Activated naive CD4-positive, alpha-beta T cell treated with anti-CD3 and anti-CD28 coated beads, Interleukin-2, amount 50 U/mL, for 24 hours (primary cell): ENCODE data around the gene SCLY.
A peak's percentile ranks its signal among the peaks of the same experiment; 100 is the strongest.

Experiments used
- H3K27ac Mint-ChIP-seq: one replicate; pipeline ENCODE4 v1.8.0; 2021; ENCODE audit warnings: mild to moderate bottlenecking, mixed read lengths
- H3K27me3 Mint-ChIP-seq: one replicate; pipeline ENCODE4 v1.8.0; 2021; ENCODE audit warnings: mixed read lengths
- H3K36me3 Mint-ChIP-seq: one replicate; pipeline ENCODE4 v1.8.0; 2021; ENCODE audit warnings: mixed read lengths
- H3K4me1 Mint-ChIP-seq: one replicate; pipeline ENCODE4 v1.8.0; 2021; ENCODE audit warnings: mixed read lengths
- H3K4me3 Mint-ChIP-seq: one replicate; pipeline ENCODE4 v1.8.0; 2021; ENCODE audit warnings: mild to moderate bottlenecking, mixed read lengths
- H3K9me3 Mint-ChIP-seq: one replicate; pipeline ENCODE4 v1.8.0; 2021; ENCODE audit warnings: mixed read lengths

SCLY gene

GRCh38 chr2:238060542-238061314 is at the start of gene SCLY:
Gene SCLY, plus strand, starts transcription at chr2:238061001. Its CDS starts 54 bp downstream, at chr2:238061055.
- H3K27me3 Mint-ChIP-seq = peaks cover 6% of the 10 kb centered on the region
- H3K27ac Mint-ChIP-seq = peak within 1 kb of the TSS; percentile 91
- peaks cover 49% of the 10 kb centered on the region for H3K4me1 Mint-ChIP-seq
- H3K9me3 Mint-ChIP-seq = no peaks in the 10 kb centered on the region
- H3K36me3 Mint-ChIP-seq = peaks cover 11% of the 10 kb centered on the region
- H3K4me3 Mint-ChIP-seq = peak within 1 kb of the TSS; percentile 94

GRCh38 chr2:238013806-238014205 is 47.0 kb upstream of the SCLY start:
- H3K36me3 Mint-ChIP-seq = peaks cover 29% of the 10 kb centered on the region
- no peak overlapping the region for H3K4me3 Mint-ChIP-seq
- H3K27ac Mint-ChIP-seq = no peak overlapping the region
- no peaks in the 10 kb centered on the region for H3K9me3 Mint-ChIP-seq
- peaks cover 47% of the 10 kb centered on the region for H3K4me1 Mint-ChIP-seq
- no peaks in the 10 kb centered on the region for H3K27me3 Mint-ChIP-seq

GRCh38 chr2:238015705-238016104 is 45.1 kb upstream of the SCLY start:
- H3K27me3 Mint-ChIP-seq = no peaks in the 10 kb centered on the region
- H3K9me3 Mint-ChIP-seq = no peaks in the 10 kb centered on the region
- no peak overlapping the region for H3K4me3 Mint-ChIP-seq
- no peak overlapping the region for H3K27ac Mint-ChIP-seq
- H3K4me1 Mint-ChIP-seq = peaks cover 30% of the 10 kb centered on the region
- H3K36me3 Mint-ChIP-seq = peaks cover 23% of the 10 kb centered on the region

- peaks cover 17% of the 10 kb centered on the region for H3K36me3 Mint-ChIP-seq
- H3K9me3 Mint-ChIP-seq = no peaks in the 10 kb centered on the region
- H3K27me3 Mint-ChIP-seq = no peaks in the 10 kb centered on the region
- peaks cover 22% of the 10 kb centered on the region for H3K4me1 Mint-ChIP-seq
- no peak overlapping the region for H3K27ac Mint-ChIP-seq
- H3K4me3 Mint-ChIP-seq = no peak overlapping the region
These were observed 44.3 kb upstream of the SCLY start for GRCh38 chr2:238016526-238016925.

GRCh38 chr2:238019962-238020361 is 40.8 kb upstream of the SCLY start:
- Mint-ChIP-seq H3K9me3 (no peaks in the 10 kb centered on the region), H3K4me3 (no peak overlapping the region), H3K27me3 (no peaks in the 10 kb centered on the region), H3K36me3 (peaks cover 15% of the 10 kb centered on the region), H3K27ac (peak overlapping the region; percentile 33), H3K4me1 (peaks cover 23% of the 10 kb centered on the region)

- Mint-ChIP-seq H3K36me3 (peaks cover 18% of the 10 kb centered on the region), H3K4me1 (peaks cover 25% of the 10 kb centered on the region), H3K27ac (no peak overlapping the region), H3K4me3 (no peak overlapping the region), H3K27me3 (no peaks in the 10 kb centered on the region), H3K9me3 (no peaks in the 10 kb centered on the region)
These were observed 40.0 kb upstream of the SCLY start for GRCh38 chr2:238020816-238021215.

GRCh38 chr2:238021327-238021726 is 39.5 kb upstream of the SCLY start:
- Mint-ChIP-seq H3K4me3 (no peak overlapping the region), H3K36me3 (peaks cover 19% of the 10 kb centered on the region), H3K27ac (no peak overlapping the region)

GRCh38 chr2:238022594-238023157 is 38.1 kb upstream of the SCLY start:
- Mint-ChIP-seq H3K36me3 (peaks cover 19% of the 10 kb centered on the region), H3K4me1 (peaks cover 20% of the 10 kb centered on the region)

More at GRCh38 chr2:238021327-238021726, 39.5 kb upstream of the SCLY start:
- no peaks in the 10 kb centered on the region for H3K27me3 Mint-ChIP-seq
- no peaks in the 10 kb centered on the region for H3K9me3 Mint-ChIP-seq
- H3K4me1 Mint-ChIP-seq = peaks cover 25% of the 10 kb centered on the region

GRCh38 chr2:238023608-238024007 is 37.2 kb upstream of the SCLY start:
- Mint-ChIP-seq H3K4me3 (no peak overlapping the region), H3K36me3 (peaks cover 21% of the 10 kb centered on the region)

More at GRCh38 chr2:238022594-238023157, 38.1 kb upstream of the SCLY start:
- no peaks in the 10 kb centered on the region for H3K9me3 Mint-ChIP-seq
- H3K27ac Mint-ChIP-seq = no peak overlapping the region
- H3K4me3 Mint-ChIP-seq = no peak overlapping the region
- H3K27me3 Mint-ChIP-seq = no peaks in the 10 kb centered on the region

GRCh38 chr2:238024986-238025385 is 35.8 kb upstream of the SCLY start:
- Mint-ChIP-seq H3K27ac (no peak overlapping the region), H3K4me1 (peaks cover 20% of the 10 kb centered on the region), H3K27me3 (no peaks in the 10 kb centered on the region)

More at GRCh38 chr2:238023608-238024007, 37.2 kb upstream of the SCLY start:
- H3K27me3 Mint-ChIP-seq = no peaks in the 10 kb centered on the region
- H3K4me1 Mint-ChIP-seq = peaks cover 20% of the 10 kb centered on the region
- H3K9me3 Mint-ChIP-seq = no peaks in the 10 kb centered on the region
- no peak overlapping the region for H3K27ac Mint-ChIP-seq

GRCh38 chr2:238025741-238026360 is 35.0 kb upstream of the SCLY start:
- Mint-ChIP-seq H3K27ac (no peak overlapping the region), H3K9me3 (no peaks in the 10 kb centered on the region), H3K27me3 (no peaks in the 10 kb centered on the region), H3K4me1 (peaks cover 20% of the 10 kb centered on the region), H3K4me3 (no peak overlapping the region), H3K36me3 (peaks cover 24% of the 10 kb centered on the region)

More at GRCh38 chr2:238024986-238025385, 35.8 kb upstream of the SCLY start:
- Mint-ChIP-seq H3K4me3 (no peak overlapping the region), H3K9me3 (no peaks in the 10 kb centered on the region), H3K36me3 (peaks cover 21% of the 10 kb centered on the region)

GRCh38 chr2:238027058-238027457 is 33.7 kb upstream of the SCLY start:
- Mint-ChIP-seq H3K27ac (no peak overlapping the region), H3K4me1 (peaks cover 18% of the 10 kb centered on the region), H3K27me3 (no peaks in the 10 kb centered on the region), H3K4me3 (no peak overlapping the region), H3K36me3 (peaks cover 30% of the 10 kb centered on the region), H3K9me3 (no peaks in the 10 kb centered on the region)

GRCh38 chr2:238027591-238028415 is 33.0 kb upstream of the SCLY start:
- Mint-ChIP-seq H3K4me3 (no peak overlapping the region), H3K9me3 (no peaks in the 10 kb centered on the region), H3K4me1 (peaks cover 12% of the 10 kb centered on the region), H3K36me3 (peaks cover 25% of the 10 kb centered on the region), H3K27ac (no peak overlapping the region), H3K27me3 (no peaks in the 10 kb centered on the region)

GRCh38 chr2:238029853-238030252 is 30.9 kb upstream of the SCLY start:
- no peak overlapping the region for H3K4me3 Mint-ChIP-seq
- H3K9me3 Mint-ChIP-seq = no peaks in the 10 kb centered on the region
- H3K27me3 Mint-ChIP-seq = no peaks in the 10 kb centered on the region
- H3K27ac Mint-ChIP-seq = no peak overlapping the region
- peaks cover 7% of the 10 kb centered on the region for H3K4me1 Mint-ChIP-seq
- peaks cover 25% of the 10 kb centered on the region for H3K36me3 Mint-ChIP-seq

GRCh38 chr2:238030422-238031155 is 30.2 kb upstream of the SCLY start:
- Mint-ChIP-seq H3K27ac (no peak overlapping the region), H3K36me3 (peaks cover 25% of the 10 kb centered on the region), H3K9me3 (no peaks in the 10 kb centered on the region), H3K27me3 (no peaks in the 10 kb centered on the region), H3K4me3 (no peak overlapping the region), H3K4me1 (no peaks in the 10 kb centered on the region)
